GM23338 (cell line): ENCODE data around the gene NLGN1.

Experiments used
- EZH2 ChIP-seq: fragments of 200-600 bp; sonication (generic); IDR thresholded peaks from one replicate; pipeline ENCODE4 v1.8.0; 2017; ENCODE audit warnings: antibody characterized with exemption, mild to moderate bottlenecking, low read depth; ENCODE audit not compliant: unreplicated experiment
- EZH2phosphoT487 ChIP-seq: fragments of 200-600 bp; sonication (generic); IDR thresholded peaks from one replicate; pipeline ENCODE4 v1.8.1; 2018; ENCODE audit warnings: antibody characterized with exemption; ENCODE audit not compliant: unreplicated experiment
- NANOG ChIP-seq: IDR thresholded peaks from 2 replicates; pipeline ENCODE4 v1.6.1; 2016; ENCODE audit warnings: antibody characterized with exemption, borderline replicate concordance
- POLR2AphosphoS5 ChIP-seq: IDR thresholded peaks from 2 replicates; pipeline ENCODE4 v1.6.1; 2016; ENCODE audit warnings: antibody characterized with exemption, low read depth
- ZNF114 ChIP-seq: fragments of 250-450 bp; sonication (Bioruptor Pico); IDR thresholded peaks from 2 replicates; pipeline ENCODE4 v1.5.0; 2020; ENCODE audit warnings: mild to moderate bottlenecking, moderate library complexity
- ZNF331 ChIP-seq: fragments of 250-450 bp; sonication (Bioruptor Pico); IDR thresholded peaks from 2 replicates; pipeline ENCODE4 v1.5.0; 2020; ENCODE audit warnings: low read depth, mild to moderate bottlenecking, moderate library complexity
- TF ChIP-seq, protein P1 (sequence below), 2 experiments: fragments of 200-600 bp in 1 of 2; sonication (generic) in 1 of 2; conservative IDR thresholded peaks; 2 replicates each; pipeline versions ENCODE4 v1.5.1 to v1.6.1; 2016 to 2017; ENCODE audit warnings: antibody characterized with exemption in 2 of 2, low read depth in 2 of 2, mild to moderate bottlenecking in 2 of 2, moderate library complexity in 1 of 2
- TF ChIP-seq, protein P2 (sequence below): IDR thresholded peaks from one replicate; pipeline ENCODE4 v1.6.1; 2018; ENCODE audit warnings: antibody characterized with exemption; ENCODE audit not compliant: unreplicated experiment

DNA sequence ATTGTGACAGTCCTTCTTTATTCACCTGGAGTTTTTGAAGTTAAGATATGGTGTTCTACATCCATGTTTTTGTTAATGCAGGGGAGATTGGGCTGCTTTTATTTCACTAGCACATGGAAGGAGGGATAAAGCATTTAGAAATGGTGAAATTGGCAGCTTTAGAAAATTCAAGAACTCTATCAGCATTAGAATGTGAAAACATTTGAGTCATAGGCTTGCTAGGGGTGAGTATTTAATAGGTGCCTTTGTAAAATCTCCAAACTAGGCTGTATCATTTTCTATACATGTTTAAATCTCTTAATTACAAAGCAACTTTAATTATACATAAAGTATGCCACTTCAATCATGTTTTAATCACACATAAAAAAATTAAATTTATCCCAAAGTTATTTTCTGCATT lies 12.9 kb downstream of the NLGN1 start:
- TF ChIP-seq, protein P1, sequence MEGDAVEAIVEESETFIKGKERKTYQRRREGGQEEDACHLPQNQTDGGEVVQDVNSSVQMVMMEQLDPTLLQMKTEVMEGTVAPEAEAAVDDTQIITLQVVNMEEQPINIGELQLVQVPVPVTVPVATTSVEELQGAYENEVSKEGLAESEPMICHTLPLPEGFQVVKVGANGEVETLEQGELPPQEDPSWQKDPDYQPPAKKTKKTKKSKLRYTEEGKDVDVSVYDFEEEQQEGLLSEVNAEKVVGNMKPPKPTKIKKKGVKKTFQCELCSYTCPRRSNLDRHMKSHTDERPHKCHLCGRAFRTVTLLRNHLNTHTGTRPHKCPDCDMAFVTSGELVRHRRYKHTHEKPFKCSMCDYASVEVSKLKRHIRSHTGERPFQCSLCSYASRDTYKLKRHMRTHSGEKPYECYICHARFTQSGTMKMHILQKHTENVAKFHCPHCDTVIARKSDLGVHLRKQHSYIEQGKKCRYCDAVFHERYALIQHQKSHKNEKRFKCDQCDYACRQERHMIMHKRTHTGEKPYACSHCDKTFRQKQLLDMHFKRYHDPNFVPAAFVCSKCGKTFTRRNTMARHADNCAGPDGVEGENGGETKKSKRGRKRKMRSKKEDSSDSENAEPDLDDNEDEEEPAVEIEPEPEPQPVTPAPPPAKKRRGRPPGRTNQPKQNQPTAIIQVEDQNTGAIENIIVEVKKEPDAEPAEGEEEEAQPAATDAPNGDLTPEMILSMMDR (conservative IDR thresholded peaks at IDR 0.05; ENCODE audit: low read depth in 2 of 2) = no peak
- TF ChIP-seq EZH2phosphoT487 (no peak), POLR2AphosphoS5 (no peak), ZNF114 (no peak), EZH2 (no peak), NANOG (no peak), ZNF331 (CRISPR knock-in tag) (no peak)
- TF ChIP-seq, protein P2, sequence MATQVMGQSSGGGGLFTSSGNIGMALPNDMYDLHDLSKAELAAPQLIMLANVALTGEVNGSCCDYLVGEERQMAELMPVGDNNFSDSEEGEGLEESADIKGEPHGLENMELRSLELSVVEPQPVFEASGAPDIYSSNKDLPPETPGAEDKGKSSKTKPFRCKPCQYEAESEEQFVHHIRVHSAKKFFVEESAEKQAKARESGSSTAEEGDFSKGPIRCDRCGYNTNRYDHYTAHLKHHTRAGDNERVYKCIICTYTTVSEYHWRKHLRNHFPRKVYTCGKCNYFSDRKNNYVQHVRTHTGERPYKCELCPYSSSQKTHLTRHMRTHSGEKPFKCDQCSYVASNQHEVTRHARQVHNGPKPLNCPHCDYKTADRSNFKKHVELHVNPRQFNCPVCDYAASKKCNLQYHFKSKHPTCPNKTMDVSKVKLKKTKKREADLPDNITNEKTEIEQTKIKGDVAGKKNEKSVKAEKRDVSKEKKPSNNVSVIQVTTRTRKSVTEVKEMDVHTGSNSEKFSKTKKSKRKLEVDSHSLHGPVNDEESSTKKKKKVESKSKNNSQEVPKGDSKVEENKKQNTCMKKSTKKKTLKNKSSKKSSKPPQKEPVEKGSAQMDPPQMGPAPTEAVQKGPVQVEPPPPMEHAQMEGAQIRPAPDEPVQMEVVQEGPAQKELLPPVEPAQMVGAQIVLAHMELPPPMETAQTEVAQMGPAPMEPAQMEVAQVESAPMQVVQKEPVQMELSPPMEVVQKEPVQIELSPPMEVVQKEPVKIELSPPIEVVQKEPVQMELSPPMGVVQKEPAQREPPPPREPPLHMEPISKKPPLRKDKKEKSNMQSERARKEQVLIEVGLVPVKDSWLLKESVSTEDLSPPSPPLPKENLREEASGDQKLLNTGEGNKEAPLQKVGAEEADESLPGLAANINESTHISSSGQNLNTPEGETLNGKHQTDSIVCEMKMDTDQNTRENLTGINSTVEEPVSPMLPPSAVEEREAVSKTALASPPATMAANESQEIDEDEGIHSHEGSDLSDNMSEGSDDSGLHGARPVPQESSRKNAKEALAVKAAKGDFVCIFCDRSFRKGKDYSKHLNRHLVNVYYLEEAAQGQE = no peak
